ENCODE data around the gene TXN2. TPM values are rescaled to one million over a fixed set of nuclear protein-coding genes. Genes with fewer than 3 reads are reported as not detected.
A peak's percentile ranks its signal among the peaks of the same experiment; 100 is the strongest.

The TXN2 gene
- total RNA-seq, 2 experiments from 2014 or later: 96.5 to 101 TPM

DNA sequence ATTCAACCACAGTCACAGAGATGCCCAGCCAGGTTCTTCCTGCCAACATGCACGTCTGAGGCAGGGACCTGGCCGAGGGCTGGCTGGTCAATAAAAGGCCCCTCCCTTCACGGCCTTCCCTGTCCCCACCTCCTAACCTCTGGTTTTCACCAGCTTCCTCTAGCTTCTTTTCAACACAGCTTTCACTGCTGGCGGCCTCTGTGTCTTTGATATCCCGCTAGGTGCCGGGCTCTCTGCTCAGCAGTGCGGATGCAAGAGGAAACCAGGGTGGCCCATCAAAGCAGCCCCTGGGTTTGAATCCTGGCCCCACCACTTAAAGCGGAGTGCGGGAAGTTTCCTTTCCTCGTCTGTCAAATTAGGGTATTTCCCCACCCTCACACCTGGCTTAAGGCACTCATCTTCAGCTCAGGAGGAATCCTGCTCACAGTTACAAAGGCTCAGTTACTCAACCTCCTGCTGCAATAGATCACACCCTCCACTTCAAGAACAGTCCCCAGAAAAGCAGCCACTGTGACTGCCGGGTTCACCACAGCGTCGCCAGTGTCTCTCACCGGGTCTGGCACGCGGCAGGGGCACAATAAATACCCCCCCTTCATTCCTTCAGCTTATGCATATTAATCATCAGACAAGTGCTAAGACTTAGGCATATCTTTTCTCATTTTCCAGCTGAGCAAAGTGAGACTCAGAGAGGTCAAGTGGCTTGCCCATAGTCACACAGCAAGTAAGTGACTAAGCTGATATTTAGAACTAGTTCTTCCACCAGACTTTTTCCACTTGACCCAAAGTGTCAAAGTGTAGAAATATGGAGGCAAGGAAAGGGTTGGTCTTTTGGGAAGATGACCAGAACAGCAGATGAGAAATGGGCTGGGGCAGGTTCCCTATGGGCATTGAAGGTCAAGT is 45.7 kb downstream of the TXN2 start:
- peak overlapping the region; percentile 35 for H3K4me3 Mint-ChIP-seq
- H3K36me3 Mint-ChIP-seq (ENCODE audit: low read depth): no peaks in the 10 kb centered on the region
- peaks cover 47% of the 10 kb centered on the region for H3K4me1 Mint-ChIP-seq (ENCODE audit: low read depth)
- intact Hi-C loops (cut with micrococcal nuclease): loop anchor here (2.0 kb wide), 1 partner anchor 77 kb away; no protein-coding TSS in a partner anchor
- ATAC-seq (peak; percentile 84), DNase-seq (peak; percentile 80)
- TF ChIP-seq, protein P1, sequence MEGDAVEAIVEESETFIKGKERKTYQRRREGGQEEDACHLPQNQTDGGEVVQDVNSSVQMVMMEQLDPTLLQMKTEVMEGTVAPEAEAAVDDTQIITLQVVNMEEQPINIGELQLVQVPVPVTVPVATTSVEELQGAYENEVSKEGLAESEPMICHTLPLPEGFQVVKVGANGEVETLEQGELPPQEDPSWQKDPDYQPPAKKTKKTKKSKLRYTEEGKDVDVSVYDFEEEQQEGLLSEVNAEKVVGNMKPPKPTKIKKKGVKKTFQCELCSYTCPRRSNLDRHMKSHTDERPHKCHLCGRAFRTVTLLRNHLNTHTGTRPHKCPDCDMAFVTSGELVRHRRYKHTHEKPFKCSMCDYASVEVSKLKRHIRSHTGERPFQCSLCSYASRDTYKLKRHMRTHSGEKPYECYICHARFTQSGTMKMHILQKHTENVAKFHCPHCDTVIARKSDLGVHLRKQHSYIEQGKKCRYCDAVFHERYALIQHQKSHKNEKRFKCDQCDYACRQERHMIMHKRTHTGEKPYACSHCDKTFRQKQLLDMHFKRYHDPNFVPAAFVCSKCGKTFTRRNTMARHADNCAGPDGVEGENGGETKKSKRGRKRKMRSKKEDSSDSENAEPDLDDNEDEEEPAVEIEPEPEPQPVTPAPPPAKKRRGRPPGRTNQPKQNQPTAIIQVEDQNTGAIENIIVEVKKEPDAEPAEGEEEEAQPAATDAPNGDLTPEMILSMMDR (IDR thresholded peaks at IDR 0.05): no peak
- POLR2A ChIA-PET: interaction anchor here (0.6 to 2.3 kb wide), 11 partner anchors 13 to 1240 kb away, joined by 3 to 10 read pairs (median 4); partner anchors contain the start of genes LGALS1 and MYH9
- H3K27ac Mint-ChIP-seq: peak overlapping the region; percentile 93
- no peaks in the 10 kb centered on the region for H3K9me3 Mint-ChIP-seq
- no peaks in the 10 kb centered on the region for H3K27me3 Mint-ChIP-seq
- CTCF ChIA-PET: interaction anchor here (0.8 to 2.1 kb wide), 8 partner anchors 11 to 59 kb away, joined by 3 to 5 read pairs (median 4); no protein-coding TSS in a partner anchor

DNA sequence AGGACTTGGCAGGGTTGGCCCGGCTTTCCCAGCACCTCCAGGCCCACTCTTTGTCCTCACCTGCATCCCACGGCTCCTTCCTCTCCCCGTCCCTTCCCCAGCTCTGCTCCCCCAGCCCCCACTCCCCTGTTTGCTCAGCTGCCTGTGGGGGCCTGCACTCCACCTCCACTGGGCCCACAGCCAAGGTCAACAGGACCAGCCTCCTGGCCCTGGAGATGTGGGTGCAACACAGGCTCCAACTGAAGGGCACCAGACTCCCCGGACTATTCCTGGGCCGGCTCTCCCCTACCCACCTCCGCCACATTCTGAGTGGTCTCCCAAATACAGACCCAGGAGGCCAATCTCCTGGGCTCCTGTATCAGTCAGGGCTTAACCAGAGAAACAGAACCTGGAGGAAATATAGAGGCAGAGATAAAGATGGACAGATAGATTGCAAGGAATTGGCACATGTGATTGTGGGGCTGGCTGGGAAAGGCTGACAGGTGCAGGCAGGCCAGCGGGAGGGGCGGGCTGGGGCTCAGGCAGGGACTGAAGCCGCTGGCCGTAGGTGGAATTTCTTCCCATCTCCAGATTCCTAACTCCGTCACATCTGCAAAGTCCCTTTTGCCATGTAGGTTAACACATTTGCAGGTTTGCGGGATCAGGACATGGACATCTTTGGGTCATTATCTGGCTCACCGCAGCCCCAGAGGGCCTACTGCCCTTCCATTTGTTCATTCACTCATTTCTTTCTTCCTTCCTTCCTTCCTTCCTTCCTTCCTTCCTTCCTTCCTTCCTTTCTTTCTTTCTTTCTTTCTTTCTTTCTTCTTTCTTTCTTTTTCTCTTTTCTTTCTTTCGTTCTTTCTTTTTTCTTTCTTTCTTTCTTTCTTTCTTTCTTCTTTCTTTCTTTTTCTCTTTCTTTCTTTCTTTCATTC is 47.9 kb downstream of the TXN2 start:
- intact Hi-C loops (cut with micrococcal nuclease): loop anchor here (2.0 kb wide), 1 partner anchor 75 kb away; no protein-coding TSS in a partner anchor
- H3K27me3 Mint-ChIP-seq: no peaks in the 10 kb centered on the region
- no peak overlapping the region for H3K4me3 Mint-ChIP-seq
- peak overlapping the region; percentile 34 for H3K27ac Mint-ChIP-seq
- no peak for DNase-seq
- POLR2A ChIA-PET: interaction anchor here (0.7 to 2.3 kb wide), 2 partner anchors 13 to 37 kb away, joined by 3 to 7 read pairs; no protein-coding TSS in a partner anchor
- H3K4me1 Mint-ChIP-seq (ENCODE audit: low read depth): peaks cover 33% of the 10 kb centered on the region
- no peaks in the 10 kb centered on the region for H3K36me3 Mint-ChIP-seq (ENCODE audit: low read depth)
- TF ChIP-seq, protein P1 (IDR thresholded peaks at IDR 0.05): no peak
- CTCF ChIA-PET: no interaction called here
- no peaks in the 10 kb centered on the region for H3K9me3 Mint-ChIP-seq
- ATAC-seq: no peak

DNA sequence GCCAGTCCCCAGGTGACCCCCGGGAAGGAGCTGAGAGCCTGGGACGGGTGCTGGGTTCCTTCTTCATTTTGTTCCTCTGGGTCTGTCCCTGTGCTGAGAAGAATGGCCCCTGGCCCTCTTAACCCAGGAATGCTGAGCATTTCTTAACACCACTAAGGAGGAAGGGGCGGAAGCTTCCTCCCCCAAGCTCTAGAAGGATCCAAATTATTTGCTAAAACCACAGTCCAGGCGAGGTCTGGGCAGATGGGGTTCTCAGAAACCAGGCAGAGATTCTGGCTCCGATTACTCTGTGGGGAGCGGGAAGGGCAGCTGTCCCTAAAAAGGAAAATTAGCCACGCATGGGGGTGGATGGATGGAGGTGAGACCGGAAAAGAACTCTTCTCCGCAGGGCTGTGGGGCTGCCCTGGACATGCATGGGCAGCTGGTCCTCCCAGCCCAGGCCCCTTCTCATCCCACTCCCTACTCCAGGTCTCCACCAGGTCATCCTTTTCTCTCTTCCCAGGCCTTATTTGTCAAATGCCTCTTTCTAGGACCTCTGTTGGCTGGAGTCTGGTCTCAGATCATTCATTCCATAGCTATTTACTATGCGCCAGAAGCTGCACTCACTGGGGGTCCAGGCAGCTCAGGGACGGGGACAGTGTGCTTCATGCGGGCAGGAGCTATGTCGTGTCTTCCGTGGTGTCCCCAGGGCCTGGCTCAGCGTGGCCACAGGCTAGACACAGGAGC is 48.7 kb downstream of the TXN2 start:
- ATAC-seq (no peak), DNase-seq (no peak)
- no peaks in the 10 kb centered on the region for H3K9me3 Mint-ChIP-seq
- TF ChIP-seq, protein P1 (IDR thresholded peaks at IDR 0.05): no peak
- POLR2A ChIA-PET: interaction anchor here (0.7 kb wide), 1 partner anchor 36 kb away, joined by 3 read pairs; no protein-coding TSS in a partner anchor
- CTCF ChIA-PET: no interaction called here
- no peak overlapping the region for H3K27ac Mint-ChIP-seq
- peaks cover 33% of the 10 kb centered on the region for H3K4me1 Mint-ChIP-seq (ENCODE audit: low read depth)
- intact Hi-C loops (cut with micrococcal nuclease): no loop called here
- no peaks in the 10 kb centered on the region for H3K27me3 Mint-ChIP-seq
- H3K36me3 Mint-ChIP-seq (ENCODE audit: low read depth): no peaks in the 10 kb centered on the region
- no peak overlapping the region for H3K4me3 Mint-ChIP-seq

DNA sequence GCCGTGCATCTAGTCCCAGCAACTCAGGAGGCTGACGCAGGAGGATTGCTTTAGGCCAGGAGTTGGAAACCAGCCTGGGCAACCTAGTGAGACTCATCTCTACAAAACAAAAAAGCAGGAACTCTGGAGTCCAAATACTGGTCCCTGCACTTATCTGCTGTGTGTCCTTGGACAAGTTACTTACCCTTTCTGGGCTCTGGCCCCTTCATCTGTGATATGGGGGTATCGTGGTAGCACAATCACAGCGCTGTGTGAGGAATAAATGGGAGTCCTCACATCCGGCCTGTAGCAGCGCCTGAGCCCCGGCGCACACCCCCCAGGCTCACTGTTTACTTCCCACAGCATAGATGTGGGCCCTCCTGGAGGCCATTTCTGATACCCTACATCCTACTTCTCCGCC is 49.5 kb downstream of the TXN2 start:
- DNase-seq (no peak), ATAC-seq (no peak)
- Mint-ChIP-seq H3K27me3 (no peaks in the 10 kb centered on the region), H3K4me1 (ENCODE audit: low read depth) (peaks cover 35% of the 10 kb centered on the region), H3K4me3 (no peak overlapping the region), H3K27ac (no peak overlapping the region), H3K36me3 (ENCODE audit: low read depth) (no peaks in the 10 kb centered on the region), H3K9me3 (no peaks in the 10 kb centered on the region)
- CTCF ChIA-PET: no interaction called here
- TF ChIP-seq, protein P1 (IDR thresholded peaks at IDR 0.05): no peak
- intact Hi-C loops (cut with micrococcal nuclease): no loop called here
- POLR2A ChIA-PET: no interaction called here

Measured in activated CD8-positive, alpha-beta T cell treated with anti-CD3 and anti-CD28 coated beads for 36 hours (primary cell).